Endothelial cell (in vitro differentiated cells): ENCODE data around the gene HDAC8. TPM values are rescaled to one million over a fixed set of nuclear protein-coding genes. Genes with fewer than 3 reads are reported as not detected.
"Not testable (repeated sequence)": the region's sequence is repeated elsewhere in the genome, so short reads cannot be mapped to it uniquely, and the experiment has no call there.

Experiments
- DNase-seq: peaks from one replicate; pipeline ENCODE4 v3.0.0; 2021; ENCODE audit warnings: low spot score
- H3K27ac Mint-ChIP-seq: one replicate; pipeline ENCODE4 v1.8.0; 2021; ENCODE audit warnings: mixed read lengths, inconsistent platforms; ENCODE audit not compliant: unreplicated experiment
- H3K27me3 Mint-ChIP-seq: one replicate; pipeline ENCODE4 v1.8.0; 2021; ENCODE audit warnings: mild to moderate bottlenecking, moderate library complexity, mixed read lengths, inconsistent platforms; ENCODE audit not compliant: unreplicated experiment
- H3K36me3 Mint-ChIP-seq: one replicate; pipeline ENCODE4 v1.8.0; 2021; ENCODE audit warnings: mild to moderate bottlenecking, low read depth, mixed read lengths, inconsistent platforms; ENCODE audit not compliant: unreplicated experiment
- H3K4me1 Mint-ChIP-seq: one replicate; pipeline ENCODE4 v1.8.0; 2021; ENCODE audit warnings: mild to moderate bottlenecking, mixed read lengths, inconsistent platforms; ENCODE audit not compliant: unreplicated experiment
- H3K4me3 Mint-ChIP-seq: one replicate; pipeline ENCODE4 v1.8.0; 2021; ENCODE audit warnings: mild to moderate bottlenecking, mixed read lengths, inconsistent platforms; ENCODE audit not compliant: unreplicated experiment
- H3K9me3 Mint-ChIP-seq: one replicate; pipeline ENCODE4 v1.8.0; 2021; ENCODE audit warnings: mixed read lengths, inconsistent platforms; ENCODE audit not compliant: unreplicated experiment
- CTCF ChIP-seq: fragments of 200-600 bp; sonication (generic); IDR thresholded peaks from one replicate; pipeline ENCODE4 v1.5.0; 2021; ENCODE audit warnings: antibody characterized with exemption; ENCODE audit not compliant: unreplicated experiment
- total RNA-seq: library from RNA; stranded (reverse); fragmentation: NEBNext Ultra II Directional; extraction: Animal tissue kit (Norgen Biotek cat#: 25700); gene quantifications from one replicate; pipeline ENCODE4 v1.2.1, GENCODE V29; 2021; ENCODE audit not compliant: unreplicated experiment

HDAC8 gene
- total RNA-seq, 1 donor from 2014 or later, result 29.4 TPM

- no peak for DNase-seq
- H3K36me3 Mint-ChIP-seq, result peaks cover 9% of the 10 kb centered on the region
- H3K27me3 Mint-ChIP-seq, result peaks cover 2% of the 10 kb centered on the region
- H3K9me3 Mint-ChIP-seq, result no peaks in the 10 kb centered on the region
- no peaks in the 10 kb centered on the region for H3K4me1 Mint-ChIP-seq
- H3K4me3 Mint-ChIP-seq, result no peak overlapping the region
- no peak for TF ChIP-seq CTCF
- no peak overlapping the region for H3K27ac Mint-ChIP-seq
Measured at GRCh38 chrX:72340041-72340440, 232.6 kb downstream of the HDAC8 start.

- Mint-ChIP-seq H3K4me1 (no peaks in the 10 kb centered on the region), H3K27me3 (peaks cover 1% of the 10 kb centered on the region), H3K4me3 (no peak overlapping the region), H3K36me3 (peaks cover 8% of the 10 kb centered on the region), H3K27ac (no peak overlapping the region), H3K9me3 (no peaks in the 10 kb centered on the region)
- no peak for DNase-seq
- no peak for TF ChIP-seq CTCF
Measured at GRCh38 chrX:72330131-72330530, 242.5 kb downstream of the HDAC8 start.

- no peak for TF ChIP-seq CTCF
- peaks cover 8% of the 10 kb centered on the region for H3K36me3 Mint-ChIP-seq
- no peaks in the 10 kb centered on the region for H3K9me3 Mint-ChIP-seq
- H3K4me3 Mint-ChIP-seq, result no peak overlapping the region
- H3K4me1 Mint-ChIP-seq, result no peaks in the 10 kb centered on the region
- H3K27me3 Mint-ChIP-seq, result peaks cover 1% of the 10 kb centered on the region
- no peak for DNase-seq
- no peak overlapping the region for H3K27ac Mint-ChIP-seq
Measured at GRCh38 chrX:72326605-72327300, 245.9 kb downstream of the HDAC8 start.

GRCh38 chrX:72319651-72320050 is 253.0 kb downstream of the HDAC8 start:
- H3K27me3 Mint-ChIP-seq, H3K36me3 Mint-ChIP-seq, H3K4me1 Mint-ChIP-seq, H3K4me3 Mint-ChIP-seq, H3K27ac Mint-ChIP-seq, DNase-seq, H3K9me3 Mint-ChIP-seq: not testable (repeated sequence)

- no peak for DNase-seq
- H3K4me1 Mint-ChIP-seq, result peaks cover 7% of the 10 kb centered on the region
- TF ChIP-seq CTCF, result no peak
- no peaks in the 10 kb centered on the region for H3K9me3 Mint-ChIP-seq
- H3K4me3 Mint-ChIP-seq, result no peak overlapping the region
- peaks cover 2% of the 10 kb centered on the region for H3K27me3 Mint-ChIP-seq
- no peak overlapping the region for H3K27ac Mint-ChIP-seq
- no peaks in the 10 kb centered on the region for H3K36me3 Mint-ChIP-seq
Measured at GRCh38 chrX:72317139-72317538, 255.5 kb downstream of the HDAC8 start.
